Fibroblast of skin of right biceps (primary cell): ENCODE measurements around the gene GAS7.
A peak's percentile ranks its signal among the peaks of the same experiment; 100 is the strongest.

Source experiments
- DNase-seq: peaks from one replicate; pipeline ENCODE4 v3.0.0-alpha.2; 2013

The GAS7 gene

GRCh38 chr17:9974448-9975381 is 223.7 kb downstream of the GAS7 start:
- DNase-seq: no peak

- no peak for DNase-seq
These were observed 224.5 kb downstream of the GAS7 start for GRCh38 chr17:9973669-9974447.

GRCh38 chr17:9971991-9972390 is 226.4 kb downstream of the GAS7 start:
- peak; percentile 66 for DNase-seq

- DNase-seq: no peak
These were observed 229.0 kb downstream of the GAS7 start for GRCh38 chr17:9969301-9969935.

- no peak for DNase-seq
These were observed 229.5 kb downstream of the GAS7 start for GRCh38 chr17:9968881-9969280.

- DNase-seq: no peak
These were observed 230.4 kb downstream of the GAS7 start for GRCh38 chr17:9968008-9968407.

- peak; percentile 60 for DNase-seq
These were observed 238.9 kb downstream of the GAS7 start for GRCh38 chr17:9959377-9959981.

- DNase-seq: no peak
These were observed 239.7 kb downstream of the GAS7 start for GRCh38 chr17:9958586-9959281.

- no peak for DNase-seq
These were observed 241.2 kb downstream of the GAS7 start for GRCh38 chr17:9957244-9957643.

GRCh38 chr17:9956474-9957131 is 241.8 kb downstream of the GAS7 start:
- no peak for DNase-seq

- DNase-seq: no peak
These were observed 244.9 kb downstream of the GAS7 start for GRCh38 chr17:9953492-9953891.

- no peak for DNase-seq
These were observed 246.6 kb downstream of the GAS7 start for GRCh38 chr17:9951803-9952202.

GRCh38 chr17:9948928-9949327 is 249.5 kb downstream of the GAS7 start:
- no peak for DNase-seq

- DNase-seq: no peak
These were observed 253.7 kb downstream of the GAS7 start for GRCh38 chr17:9944704-9945103.

GRCh38 chr17:9943343-9943742 is 255.1 kb downstream of the GAS7 start:
- DNase-seq: no peak

GRCh38 chr17:9942885-9943284 is 255.5 kb downstream of the GAS7 start:
- no peak for DNase-seq

GRCh38 chr17:9941305-9941704 is 257.1 kb downstream of the GAS7 start:
- no peak for DNase-seq

- DNase-seq: no peak
These were observed 257.6 kb downstream of the GAS7 start for GRCh38 chr17:9940841-9941240.

- no peak for DNase-seq
These were observed 259.6 kb downstream of the GAS7 start for GRCh38 chr17:9938764-9939163.

GRCh38 chr17:9937901-9938300 is 260.5 kb downstream of the GAS7 start:
- peak; percentile 15 for DNase-seq

GRCh38 chr17:9937241-9937761 is 261.1 kb downstream of the GAS7 start:
- DNase-seq: peak; percentile 72

- DNase-seq: no peak
These were observed 262.3 kb downstream of the GAS7 start for GRCh38 chr17:9936095-9936494.
